Suprapubic skin (tissue), 4 donors: Measurements from ENCODE around the gene RHOB.
A peak's percentile ranks its signal among the peaks of the same experiment; 100 is the strongest.

Experiments
- EP300 ChIP-seq: sonication (generic); formaldehyde crosslinking; IDR thresholded peaks from one replicate; pipeline ENCODE4 v1.6.1; 2017; ENCODE audit warnings: antibody characterized with exemption
- POLR2A ChIP-seq, 2 donors: fragments of 450-650 bp; IDR thresholded peaks; one replicate each; pipeline ENCODE4 v1.6.1; 2017; ENCODE audit warnings: antibody characterized with exemption in 2 of 2, mild to moderate bottlenecking in 2 of 2, moderate library complexity in 2 of 2
- POLR2AphosphoS5 ChIP-seq, 3 donors: sonication (generic); formaldehyde crosslinking; IDR thresholded peaks; one replicate each; pipeline ENCODE4 v1.6.1; 2017; ENCODE audit warnings: antibody characterized with exemption in 3 of 3
- TF ChIP-seq, protein P1 (sequence below), 2 donors: fragments of 200-600 bp in 1 of 2; fragments of 450-650 bp in 1 of 2; sonication (generic) in 1 of 2; IDR thresholded peaks; one replicate each; pipeline ENCODE4 v1.5.1; 2016 to 2019; ENCODE audit warnings: antibody characterized with exemption in 2 of 2, mild to moderate bottlenecking in 1 of 2, moderate library complexity in 1 of 2

DNA sequence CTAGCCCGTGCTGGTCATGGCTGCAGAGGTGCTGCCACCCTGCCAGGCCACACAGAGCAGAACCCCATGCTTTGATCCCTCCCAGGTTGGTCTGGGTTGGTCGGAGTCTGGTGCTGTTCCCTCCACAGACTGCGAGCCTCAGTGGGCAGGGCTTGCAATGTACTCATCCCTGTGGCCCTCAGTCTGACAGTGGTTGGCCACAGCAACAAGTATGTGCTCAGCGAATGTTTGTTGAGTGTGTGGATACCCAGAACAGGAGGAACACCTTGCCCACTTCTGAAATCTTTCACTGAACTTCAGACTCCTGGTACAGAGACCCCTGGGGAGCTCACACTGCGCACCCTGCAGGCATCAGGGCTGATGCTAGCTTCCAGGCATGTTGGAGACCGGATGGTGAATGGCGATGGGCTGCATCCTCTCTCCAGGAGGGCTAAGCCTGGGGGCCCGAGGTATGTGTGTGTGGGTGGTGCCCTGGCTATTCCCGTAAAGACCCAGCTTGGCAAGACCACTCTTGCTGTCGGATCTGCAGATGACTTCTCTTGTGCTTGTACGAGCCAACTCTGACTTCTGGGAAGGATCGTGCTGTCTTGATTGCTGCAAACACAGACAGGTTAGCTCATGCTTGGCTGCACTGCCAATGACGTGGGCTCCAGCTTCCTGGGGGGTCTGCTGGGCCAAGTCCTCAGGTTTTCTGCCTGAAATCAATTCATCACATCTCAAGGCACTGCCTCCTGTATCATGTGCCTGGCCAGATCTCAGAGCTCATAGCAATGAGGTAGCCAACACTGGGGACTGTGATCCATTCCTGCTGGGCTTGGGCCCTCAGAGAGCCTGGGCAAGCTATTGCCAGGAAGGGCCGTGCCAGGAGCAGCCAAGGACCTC lies 43.7 kb downstream of the RHOB start:
- TF ChIP-seq, protein P1, sequence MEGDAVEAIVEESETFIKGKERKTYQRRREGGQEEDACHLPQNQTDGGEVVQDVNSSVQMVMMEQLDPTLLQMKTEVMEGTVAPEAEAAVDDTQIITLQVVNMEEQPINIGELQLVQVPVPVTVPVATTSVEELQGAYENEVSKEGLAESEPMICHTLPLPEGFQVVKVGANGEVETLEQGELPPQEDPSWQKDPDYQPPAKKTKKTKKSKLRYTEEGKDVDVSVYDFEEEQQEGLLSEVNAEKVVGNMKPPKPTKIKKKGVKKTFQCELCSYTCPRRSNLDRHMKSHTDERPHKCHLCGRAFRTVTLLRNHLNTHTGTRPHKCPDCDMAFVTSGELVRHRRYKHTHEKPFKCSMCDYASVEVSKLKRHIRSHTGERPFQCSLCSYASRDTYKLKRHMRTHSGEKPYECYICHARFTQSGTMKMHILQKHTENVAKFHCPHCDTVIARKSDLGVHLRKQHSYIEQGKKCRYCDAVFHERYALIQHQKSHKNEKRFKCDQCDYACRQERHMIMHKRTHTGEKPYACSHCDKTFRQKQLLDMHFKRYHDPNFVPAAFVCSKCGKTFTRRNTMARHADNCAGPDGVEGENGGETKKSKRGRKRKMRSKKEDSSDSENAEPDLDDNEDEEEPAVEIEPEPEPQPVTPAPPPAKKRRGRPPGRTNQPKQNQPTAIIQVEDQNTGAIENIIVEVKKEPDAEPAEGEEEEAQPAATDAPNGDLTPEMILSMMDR (IDR thresholded peaks at IDR 0.05) = no peak
- TF ChIP-seq EP300 = no peak
- no peak for TF ChIP-seq POLR2A (IDR thresholded peaks at IDR 0.05)
- TF ChIP-seq POLR2AphosphoS5 (IDR thresholded peaks at IDR 0.05) = peak; percentile 42 to 93 (median 90)
